Activated CD4-positive, alpha-beta T cell treated with anti-CD3 and anti-CD28 coated beads for 36 hours (primary cell): Measurements from ENCODE around the gene TRIM2. TPM values are rescaled to one million over a fixed set of nuclear protein-coding genes. Genes with fewer than 3 reads are reported as not detected.

Experiments
- ATAC-seq: fragments of 200-7000 bp; cut with Tn5 transposase; one replicate; pipeline ENCODE4 v1.10.0; 2021; ENCODE audit warnings: mild to moderate bottlenecking, moderate library complexity
- CTCF ChIA-PET: fragments of 350-600 bp; sonication (Branson Sonifier 250); formaldehyde crosslinking; loops from one replicate; lab custom pipeline; 2021; ENCODE audit warnings: antibody characterized with exemption; lab: Charles Lee
- POLR2A ChIA-PET: fragments of 350-600 bp; sonication (Branson Sonifier 250); formaldehyde crosslinking; loops from one replicate; lab custom pipeline; 2021; ENCODE audit warnings: antibody characterized with exemption, inconsistent platforms; lab: Charles Lee
- DNase-seq: peaks from one replicate; pipeline ENCODE4 v3.0.0-alpha.2; 2020
- H3K27ac Mint-ChIP-seq: one replicate; pipeline ENCODE4 v1.8.0; 2021; ENCODE audit warnings: mixed read lengths
- H3K27me3 Mint-ChIP-seq: one replicate; pipeline ENCODE4 v1.8.0; 2021; ENCODE audit warnings: mixed read lengths
- H3K36me3 Mint-ChIP-seq: one replicate; pipeline ENCODE4 v1.8.0; 2021; ENCODE audit warnings: low read depth, mixed read lengths
- H3K4me1 Mint-ChIP-seq: one replicate; pipeline ENCODE4 v1.8.0; 2021; ENCODE audit warnings: mixed read lengths
- H3K4me3 Mint-ChIP-seq: one replicate; pipeline ENCODE4 v1.8.0; 2021; ENCODE audit warnings: mild to moderate bottlenecking, moderate library complexity, mixed read lengths
- H3K9me3 Mint-ChIP-seq: one replicate; pipeline ENCODE4 v1.8.0; 2021; ENCODE audit warnings: low read depth, mixed read lengths
- intact Hi-C, 2 experiments: fragments of 100-400 bp; cut with DNase I in 1 of 2; cut with micrococcal nuclease in 1 of 2; formaldehyde crosslinking; loops; one replicate each; pipeline versions ENCODE4 v1.14.2 to v1.15.1; 2022 to 2024; cut with DNase I, micrococcal nuclease
- total RNA-seq, 2 experiments: library from RNA; stranded (reverse); gene quantifications; one replicate each; pipeline ENCODE4 v1.2.3, GENCODE V29; 2021

Gene TRIM2
- total RNA-seq, 2 experiments from 2014 or later: 1.0 to 1.6 TPM

DNA sequence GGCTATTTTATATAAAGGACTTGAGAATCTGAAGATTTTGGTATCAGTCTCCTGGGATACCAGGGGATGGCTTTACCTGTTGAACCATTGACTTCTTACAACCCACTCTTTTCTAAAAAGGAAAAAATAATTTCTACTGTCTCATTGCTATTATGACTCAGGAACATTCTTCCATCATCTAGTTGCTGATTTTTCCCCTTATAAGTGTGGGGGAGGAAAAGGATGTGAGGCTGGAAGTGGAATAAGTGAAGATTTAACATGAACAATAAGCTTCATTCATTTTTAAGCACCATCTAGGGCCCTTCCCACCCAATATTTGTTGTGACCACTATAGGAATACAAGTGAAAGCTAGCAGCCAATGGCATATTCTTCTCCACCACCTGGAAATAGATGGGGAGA lies 129.6 kb downstream of the TRIM2 start:
- POLR2A ChIA-PET: no interaction called here
- Mint-ChIP-seq H3K36me3 (no peaks in the 10 kb centered on the region), H3K27ac (no peak overlapping the region), H3K9me3 (no peaks in the 10 kb centered on the region), H3K27me3 (no peaks in the 10 kb centered on the region), H3K4me3 (no peak overlapping the region), H3K4me1 (peaks cover 3% of the 10 kb centered on the region)
- ATAC-seq: no peak
- intact Hi-C loops: no loop called here
- CTCF ChIA-PET: no interaction called here
- DNase-seq: no peak

DNA sequence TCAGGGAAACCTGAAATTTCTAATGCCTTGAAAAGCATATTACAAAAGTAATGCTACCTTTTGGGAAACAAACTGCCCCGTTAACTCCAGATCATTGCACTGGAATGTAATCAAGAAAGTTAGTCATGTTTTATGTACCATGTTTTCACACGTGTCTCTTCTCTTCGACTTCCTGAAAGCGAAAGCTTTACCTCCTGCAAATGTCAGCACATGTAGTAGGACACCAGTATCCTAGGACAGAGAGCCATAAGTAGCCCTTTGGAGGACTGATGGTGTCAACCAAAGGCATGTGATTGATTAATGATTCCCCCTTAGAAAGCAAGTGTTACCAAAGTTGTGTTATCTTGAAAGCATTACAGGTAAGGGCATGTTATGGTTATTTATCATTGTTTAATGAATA lies 131.4 kb downstream of the TRIM2 start:
- POLR2A ChIA-PET: interaction anchor here (0.5 kb wide), 1 partner anchor 158 kb away, joined by 3 read pairs; no protein-coding TSS in a partner anchor
- Mint-ChIP-seq H3K27ac (no peak overlapping the region), H3K27me3 (no peaks in the 10 kb centered on the region), H3K4me3 (no peak overlapping the region), H3K36me3 (no peaks in the 10 kb centered on the region), H3K9me3 (no peaks in the 10 kb centered on the region), H3K4me1 (peaks cover 3% of the 10 kb centered on the region)
- CTCF ChIA-PET: interaction anchor here (0.6 kb wide), 1 partner anchor 1556 kb away, joined by 3 read pairs; no protein-coding TSS in a partner anchor
- DNase-seq (no peak), ATAC-seq (no peak)
- intact Hi-C loops: no loop called here

DNA sequence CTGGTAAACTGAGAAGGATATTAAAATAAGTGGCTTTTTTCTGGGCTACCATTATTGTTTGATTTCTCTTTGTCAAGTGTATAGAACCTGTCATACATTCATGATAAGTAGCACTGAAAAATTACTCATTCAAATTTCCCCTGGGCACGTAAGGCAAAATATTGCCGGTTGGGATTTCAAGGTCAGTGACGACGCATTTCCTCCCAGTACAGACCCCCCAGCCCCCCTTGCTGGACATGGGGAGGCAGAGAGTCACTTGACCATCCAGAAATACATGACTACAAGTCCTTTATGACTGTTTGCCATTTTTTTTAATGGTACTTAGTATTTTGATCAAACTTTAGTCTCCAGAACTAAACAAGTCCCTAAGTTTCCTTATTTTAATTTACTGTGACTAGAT lies 133.4 kb downstream of the TRIM2 start:
- Mint-ChIP-seq H3K4me1 (peaks cover 3% of the 10 kb centered on the region), H3K27me3 (peaks cover 5% of the 10 kb centered on the region), H3K9me3 (no peaks in the 10 kb centered on the region), H3K36me3 (no peaks in the 10 kb centered on the region), H3K27ac (no peak overlapping the region), H3K4me3 (no peak overlapping the region)
- ATAC-seq (no peak), DNase-seq (no peak)
- POLR2A ChIA-PET: no interaction called here
- intact Hi-C loops: no loop called here
- CTCF ChIA-PET: interaction anchor here (0.5 to 2.4 kb wide), 4 partner anchors 122 to 396 kb away, joined by 3 to 6 read pairs (median 4); no protein-coding TSS in a partner anchor

DNA sequence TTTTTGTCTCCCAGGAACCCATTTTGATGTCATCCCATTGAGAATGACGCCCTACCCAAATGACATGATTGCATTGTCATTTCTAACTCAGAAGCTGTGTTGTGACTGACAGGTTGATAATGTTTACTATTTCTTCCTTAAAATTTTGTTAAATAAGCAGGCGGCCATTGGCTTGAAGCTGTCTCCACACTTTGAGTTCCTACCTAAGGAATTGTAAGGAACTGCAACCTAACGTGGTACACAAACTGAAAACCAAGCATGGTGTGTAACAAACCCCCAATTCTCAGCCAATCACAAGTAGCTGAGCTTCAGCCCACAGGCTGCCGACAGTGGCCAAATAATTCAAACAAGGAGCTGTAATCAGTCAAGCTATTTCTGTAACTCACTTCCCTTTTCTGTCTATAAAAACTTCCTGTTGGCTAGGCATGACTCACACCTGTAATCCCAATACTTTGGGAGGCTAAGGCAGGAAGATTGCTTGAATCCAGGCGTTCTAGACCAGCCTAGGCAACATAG lies 137.4 kb downstream of the TRIM2 start:
- Mint-ChIP-seq H3K4me1 (peaks cover 12% of the 10 kb centered on the region), H3K4me3 (no peak overlapping the region), H3K27me3 (peaks cover 7% of the 10 kb centered on the region), H3K27ac (no peak overlapping the region), H3K36me3 (no peaks in the 10 kb centered on the region), H3K9me3 (no peaks in the 10 kb centered on the region)
- intact Hi-C loops: no loop called here
- ChIA-PET POLR2A (interaction anchor here (0.6 kb wide), 1 partner anchor 91 kb away, joined by 3 read pairs; no protein-coding TSS in a partner anchor), CTCF (interaction anchor here (0.6 to 5.6 kb wide), 6 partner anchors 77 to 302 kb away, joined by 3 to 39 read pairs (median 4); no protein-coding TSS in a partner anchor)
- ATAC-seq: no peak
- DNase-seq: no peak

DNA sequence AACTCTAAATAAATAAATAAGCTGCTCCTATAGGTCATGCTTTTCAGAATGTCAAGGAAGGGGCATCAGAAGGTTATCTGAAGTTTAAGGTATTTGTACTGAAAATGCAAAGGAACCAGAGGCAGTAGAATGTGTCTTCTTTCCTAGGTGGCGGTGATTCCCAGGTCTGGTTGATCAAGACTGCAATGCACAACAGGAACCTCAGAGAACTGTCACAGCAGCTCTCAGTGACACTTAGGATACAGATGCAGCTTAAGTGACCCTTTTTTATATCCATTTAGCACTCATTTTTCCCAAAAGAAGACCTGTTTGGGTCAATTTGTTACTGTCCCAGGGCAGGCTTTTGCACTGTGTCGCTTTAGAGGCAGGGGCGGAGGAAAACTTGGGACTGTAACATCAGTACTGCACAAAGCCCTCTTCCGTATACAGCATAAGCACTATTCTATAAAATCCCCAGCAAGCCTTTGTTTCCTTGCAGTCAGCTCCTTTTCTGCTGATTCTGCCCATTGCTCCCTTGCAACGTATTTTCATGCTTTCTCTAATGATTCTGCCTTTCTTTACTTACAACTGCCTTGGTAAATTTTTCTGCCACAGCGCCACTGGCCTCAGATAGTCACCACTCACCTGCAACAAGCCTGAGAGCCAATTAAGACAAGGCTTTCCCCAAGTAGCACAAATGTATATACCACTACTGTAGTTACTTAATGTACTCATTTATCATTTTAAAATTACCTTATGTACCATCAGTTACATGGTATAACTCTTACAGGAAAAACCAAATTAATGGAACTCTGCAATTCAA lies 138.7 kb downstream of the TRIM2 start:
- Mint-ChIP-seq H3K27me3 (peaks cover 7% of the 10 kb centered on the region), H3K36me3 (peaks cover 1% of the 10 kb centered on the region), H3K4me1 (peaks cover 25% of the 10 kb centered on the region), H3K4me3 (no peak overlapping the region), H3K27ac (no peak overlapping the region), H3K9me3 (no peaks in the 10 kb centered on the region)
- POLR2A ChIA-PET: no interaction called here
- ATAC-seq (no peak), DNase-seq (no peak)
- CTCF ChIA-PET: interaction anchor here (0.7 to 5.6 kb wide), 6 partner anchors 143 to 407 kb away, joined by 3 to 39 read pairs (median 6); no protein-coding TSS in a partner anchor
- intact Hi-C loops: no loop called here

DNA sequence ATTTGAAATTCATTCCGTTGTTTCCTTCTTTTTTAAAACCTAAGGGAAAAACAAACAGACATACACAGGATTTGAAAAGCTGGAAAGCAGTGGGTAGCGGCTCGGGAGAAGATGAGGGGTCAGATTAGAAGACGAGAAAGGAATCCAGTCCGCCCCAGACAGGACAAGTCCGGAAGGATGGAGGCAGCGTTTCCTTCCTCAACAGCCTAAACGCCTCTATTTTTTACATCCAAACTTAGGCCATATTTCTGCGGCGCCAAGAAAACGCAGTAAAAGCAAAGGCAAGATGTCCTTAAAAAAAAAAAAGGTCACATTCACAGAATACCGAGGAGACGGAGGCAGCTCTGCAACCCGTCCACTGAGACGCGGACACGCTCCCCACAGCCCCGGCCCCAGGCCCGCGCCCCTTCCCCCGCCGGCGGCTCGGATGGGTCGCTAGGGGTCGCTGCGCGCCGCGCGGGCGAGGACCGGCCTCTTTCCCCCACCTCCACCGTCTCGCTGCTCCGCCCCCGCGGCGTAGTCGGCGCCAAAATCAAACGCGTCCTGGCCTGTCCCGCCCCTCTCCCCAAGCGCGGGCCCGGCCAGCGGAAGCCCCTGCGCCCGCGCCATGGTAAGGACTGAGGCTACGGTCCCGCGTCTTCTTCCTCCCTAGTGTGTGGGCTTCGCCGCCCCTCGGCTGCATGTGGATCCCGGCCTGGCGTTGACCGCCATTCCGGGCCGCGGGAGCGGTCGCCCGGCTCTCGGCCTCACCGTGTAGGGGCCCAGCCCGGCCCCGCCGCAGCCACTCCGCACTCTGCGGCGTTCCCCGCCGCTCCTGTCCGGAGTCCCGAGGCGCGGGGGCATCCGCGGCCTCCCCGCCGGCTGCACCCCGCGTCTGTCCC lies 140.1 kb downstream of the TRIM2 start, which contains the start of gene MND1:
Gene MND1 (plus strand): TSS at position 558 of the 881 bp plus-strand sequence. CDS start 50 bp downstream, at position 608.
- ChIA-PET CTCF (interaction anchor here (0.6 to 5.6 kb wide), 16 partner anchors 39 to 406 kb away, joined by 3 to 39 read pairs (median 4); partner anchors contain the start of gene TMEM131L), POLR2A (no interaction called here)
- Mint-ChIP-seq H3K9me3 (no peaks in the 10 kb centered on the region), H3K27ac (peak within 1 kb of the TSS; percentile 90), H3K36me3 (peaks cover 7% of the 10 kb centered on the region), H3K4me1 (peaks cover 36% of the 10 kb centered on the region), H3K4me3 (peak within 1 kb of the TSS; percentile 85), H3K27me3 (peaks cover 7% of the 10 kb centered on the region)
- DNase-seq (peak; percentile 96), ATAC-seq (peak; percentile 93)
- intact Hi-C loops: loop anchor here (1.0 to 5.0 kb wide), 10 partner anchors 89 to 408 kb away; partner anchors contain the start of gene TMEM131L (in 1 of the 2)

DNA sequence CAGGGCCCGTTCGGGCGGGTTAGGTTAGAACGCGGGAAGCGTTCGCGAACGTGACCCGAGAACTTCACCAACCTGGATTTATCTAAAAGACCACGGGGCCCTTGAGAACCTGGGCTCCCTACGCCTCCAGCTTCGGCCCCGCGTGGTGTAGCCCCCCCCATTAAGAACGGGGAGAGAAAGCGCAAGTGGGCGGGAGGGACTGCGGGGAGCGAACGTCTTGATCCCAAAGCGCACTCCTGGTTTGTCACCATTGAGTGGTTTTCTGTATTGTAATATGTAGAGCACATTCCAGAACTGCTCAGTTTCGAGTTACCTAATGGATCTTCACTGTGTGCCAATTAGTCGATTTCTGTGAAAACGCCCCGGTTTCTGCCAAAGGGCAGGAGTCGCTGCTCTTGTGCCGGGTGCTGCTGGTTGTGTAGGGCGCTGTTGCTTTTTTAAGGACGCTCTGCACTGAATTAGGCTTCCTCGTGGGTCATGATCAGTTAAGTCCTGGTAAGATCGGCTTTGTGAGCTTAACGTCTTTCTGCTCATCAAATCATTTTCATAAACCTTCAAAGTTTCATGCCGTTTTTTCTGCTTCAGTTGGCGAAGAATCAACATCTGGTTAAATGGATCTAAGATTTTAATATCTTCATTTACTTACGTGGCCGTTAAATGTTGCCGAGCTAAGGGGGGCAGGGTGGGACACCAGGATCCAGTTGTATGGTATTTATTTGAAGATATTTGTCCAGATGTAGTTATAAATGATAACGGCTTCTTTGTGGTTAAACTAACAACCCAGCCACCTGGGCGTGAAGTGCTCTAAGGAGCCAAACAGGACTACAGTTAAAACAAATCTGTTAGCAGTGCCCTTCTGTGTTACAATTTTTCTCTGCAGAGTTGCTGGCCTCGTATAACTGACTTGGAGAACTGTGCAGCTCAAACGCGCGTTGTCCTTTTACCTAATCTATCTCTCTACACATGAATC lies 141.1 kb downstream of the TRIM2 start:
- H3K27ac Mint-ChIP-seq: peak overlapping the region; percentile 90
- DNase-seq (peak; percentile 74), ATAC-seq (peak; percentile 47)
- H3K27me3 Mint-ChIP-seq: peaks cover 7% of the 10 kb centered on the region
- peak overlapping the region; percentile 85 for H3K4me3 Mint-ChIP-seq
- POLR2A ChIA-PET: interaction anchor here (0.6 kb wide), 1 partner anchor 207 kb away, joined by 3 read pairs; no protein-coding TSS in a partner anchor
- peaks cover 13% of the 10 kb centered on the region for H3K36me3 Mint-ChIP-seq
- CTCF ChIA-PET: interaction anchor here (0.5 to 5.6 kb wide), 29 partner anchors 9 to 404 kb away, joined by 3 to 39 read pairs (median 4); partner anchors contain the start of gene TMEM131L
- intact Hi-C loops: loop anchor here (1.0 to 5.0 kb wide), 5 partner anchors 88 to 407 kb away; no protein-coding TSS in a partner anchor
- no peaks in the 10 kb centered on the region for H3K9me3 Mint-ChIP-seq
- peaks cover 38% of the 10 kb centered on the region for H3K4me1 Mint-ChIP-seq

DNA sequence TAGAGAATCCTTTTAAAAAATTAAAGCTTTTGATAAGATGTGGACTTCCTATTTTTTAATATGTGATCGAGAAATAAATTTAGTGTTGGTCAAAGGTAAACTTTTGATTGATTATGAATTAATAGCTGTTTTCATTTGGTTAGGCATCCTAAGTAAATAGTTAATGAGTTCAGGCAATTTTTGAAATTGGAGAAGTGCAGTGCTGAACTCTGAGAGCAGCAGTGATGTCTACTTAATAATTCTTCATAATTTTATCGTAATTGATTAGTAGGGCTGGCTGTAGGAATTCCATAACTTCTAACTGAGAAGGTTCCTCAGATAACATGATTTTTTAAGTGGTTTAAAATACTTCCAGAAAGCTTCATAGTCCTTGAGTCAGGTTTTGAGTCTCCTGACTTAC lies 141.8 kb downstream of the TRIM2 start:
- peaks cover 38% of the 10 kb centered on the region for H3K4me1 Mint-ChIP-seq
- CTCF ChIA-PET: interaction anchor here (0.7 to 5.6 kb wide), 28 partner anchors 8 to 439 kb away, joined by 3 to 39 read pairs (median 4); partner anchors contain the start of gene TMEM131L
- intact Hi-C loops: loop anchor here in 1 of 2 experiments (5.0 kb wide), 1 partner anchor 406 kb away; no protein-coding TSS in a partner anchor

DNA sequence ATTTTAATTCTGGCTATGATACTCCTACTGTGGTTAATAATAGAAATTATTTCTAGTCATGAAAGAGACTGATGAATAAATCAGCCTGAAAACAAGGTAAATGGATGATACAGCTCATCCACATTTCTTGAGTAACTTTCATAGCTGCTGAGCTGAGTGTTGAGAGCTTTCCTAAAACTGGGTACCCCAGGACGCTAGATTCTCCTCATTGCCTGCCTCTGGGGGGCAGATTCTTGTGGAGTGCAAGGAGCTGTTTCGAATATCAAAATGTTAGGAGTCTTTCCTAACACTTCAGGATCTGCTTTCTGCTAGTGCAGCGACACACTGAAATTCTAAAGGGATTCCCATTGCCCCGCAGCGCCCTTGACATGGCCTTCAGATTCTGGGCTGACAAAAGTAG lies 142.3 kb downstream of the TRIM2 start:
- ChIA-PET CTCF (interaction anchor here (0.7 to 5.6 kb wide), 17 partner anchors 10 to 439 kb away, joined by 3 to 39 read pairs (median 3); partner anchors contain the start of gene TMEM131L), POLR2A (interaction anchor here (0.5 to 1.2 kb wide), 2 partner anchors 82 to 102 kb away, joined by 3 to 9 read pairs; no protein-coding TSS in a partner anchor)
- H3K4me3 Mint-ChIP-seq: no peak overlapping the region
- peaks cover 38% of the 10 kb centered on the region for H3K4me1 Mint-ChIP-seq
- ATAC-seq (no peak), DNase-seq (no peak)
- H3K36me3 Mint-ChIP-seq: peaks cover 19% of the 10 kb centered on the region
- H3K9me3 Mint-ChIP-seq: no peaks in the 10 kb centered on the region
- H3K27ac Mint-ChIP-seq: no peak overlapping the region
- peaks cover 3% of the 10 kb centered on the region for H3K27me3 Mint-ChIP-seq
- intact Hi-C loops: loop anchor here in 1 of 2 experiments (5.0 kb wide), 1 partner anchor 406 kb away; no protein-coding TSS in a partner anchor

More for the DNA sequence above, 141.8 kb downstream of the TRIM2 start:
- POLR2A ChIA-PET: interaction anchor here (0.5 kb wide), 1 partner anchor 102 kb away, joined by 9 read pairs; no protein-coding TSS in a partner anchor
- no peaks in the 10 kb centered on the region for H3K9me3 Mint-ChIP-seq
- ATAC-seq (no peak), DNase-seq (no peak)
- H3K27me3 Mint-ChIP-seq: peaks cover 7% of the 10 kb centered on the region
- H3K27ac Mint-ChIP-seq: no peak overlapping the region
- H3K4me3 Mint-ChIP-seq: peak overlapping the region; percentile 85
- peaks cover 17% of the 10 kb centered on the region for H3K36me3 Mint-ChIP-seq
